ENCODE data around the gene TCEAL3.
"Not testable (repeated sequence)": the region's sequence is repeated elsewhere in the genome, so short reads cannot be mapped to it uniquely, and the experiment has no call there.

DNA sequence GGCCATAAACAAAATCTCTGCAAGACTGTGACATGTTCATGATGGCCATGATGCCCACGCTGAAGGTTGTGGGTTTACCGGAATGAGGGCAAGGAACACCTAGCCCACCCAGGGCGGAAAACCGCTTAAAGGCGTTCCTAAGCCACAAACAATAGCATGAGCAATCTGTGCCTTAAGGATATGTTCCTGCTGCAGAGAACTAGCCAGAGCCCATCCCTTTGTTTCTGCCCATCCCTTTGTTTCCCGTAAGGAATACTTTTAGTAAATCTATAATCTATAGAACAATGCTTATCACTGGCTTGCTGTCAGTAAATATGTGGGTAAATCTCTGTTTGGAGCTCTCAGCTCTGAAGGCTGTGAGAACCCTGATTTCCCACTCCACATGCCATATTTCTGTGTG, 12.6 kb upstream of the TCEAL3 start:
- TF ChIP-seq, protein P1, sequence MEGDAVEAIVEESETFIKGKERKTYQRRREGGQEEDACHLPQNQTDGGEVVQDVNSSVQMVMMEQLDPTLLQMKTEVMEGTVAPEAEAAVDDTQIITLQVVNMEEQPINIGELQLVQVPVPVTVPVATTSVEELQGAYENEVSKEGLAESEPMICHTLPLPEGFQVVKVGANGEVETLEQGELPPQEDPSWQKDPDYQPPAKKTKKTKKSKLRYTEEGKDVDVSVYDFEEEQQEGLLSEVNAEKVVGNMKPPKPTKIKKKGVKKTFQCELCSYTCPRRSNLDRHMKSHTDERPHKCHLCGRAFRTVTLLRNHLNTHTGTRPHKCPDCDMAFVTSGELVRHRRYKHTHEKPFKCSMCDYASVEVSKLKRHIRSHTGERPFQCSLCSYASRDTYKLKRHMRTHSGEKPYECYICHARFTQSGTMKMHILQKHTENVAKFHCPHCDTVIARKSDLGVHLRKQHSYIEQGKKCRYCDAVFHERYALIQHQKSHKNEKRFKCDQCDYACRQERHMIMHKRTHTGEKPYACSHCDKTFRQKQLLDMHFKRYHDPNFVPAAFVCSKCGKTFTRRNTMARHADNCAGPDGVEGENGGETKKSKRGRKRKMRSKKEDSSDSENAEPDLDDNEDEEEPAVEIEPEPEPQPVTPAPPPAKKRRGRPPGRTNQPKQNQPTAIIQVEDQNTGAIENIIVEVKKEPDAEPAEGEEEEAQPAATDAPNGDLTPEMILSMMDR (IDR thresholded peaks at IDR 0.05; ENCODE audit: poor library complexity), result not testable (repeated sequence)
- TF ChIP-seq EZH2 (IDR thresholded peaks at IDR 0.05; ENCODE audit: borderline replicate concordance); EZH2phosphoT487 (IDR thresholded peaks at IDR 0.05; ENCODE audit: low read depth, severe bottlenecking, unreplicated experiment): not testable (repeated sequence)

Measured in hepatocyte (in vitro differentiated cells).